Thoracic aorta (tissue), 2 donors: ENCODE data around the gene PRPS1. TPM values are rescaled to one million over a fixed set of nuclear protein-coding genes. Genes with fewer than 3 reads are reported as not detected.

Experiments used
- ATAC-seq: fragments of 150-250 bp; one replicate; pipeline ENCODE4 v1.8.0; 2017; ENCODE audit warnings: low read depth; ENCODE audit not compliant: insufficient number of reproducible peaks, low FRiP score
- DNase-seq: peaks from one replicate; pipeline ENCODE4 v3.0.0-alpha.2; 2020; ENCODE audit warnings: low spot score
- H3K27ac ChIP-seq, 2 donors: fragments of 200-600 bp; sonication (generic); 1 replicate in 1 of 2; 2 replicates in 1 of 2; pipeline ENCODE4 v1.5.1; 2016; ENCODE audit warnings: mild to moderate bottlenecking in 2 of 2, moderate library complexity in 2 of 2
- H3K27me3 ChIP-seq: fragments of 200-600 bp; sonication (generic); replicated peaks from 2 replicates; pipeline ENCODE4 v1.6.0; 2016; ENCODE audit warnings: mild to moderate bottlenecking; ENCODE audit not compliant: insufficient read depth
- H3K36me3 ChIP-seq: fragments of 200-600 bp; sonication (generic); one replicate; pipeline ENCODE4 v1.5.1; 2016
- H3K4me1 ChIP-seq, 2 donors: fragments of 200-600 bp; sonication (generic); 1 replicate in 1 of 2; 2 replicates in 1 of 2; pipeline versions ENCODE4 v1.5.1 to v1.6.0; 2016; ENCODE audit warnings: low read depth in 2 of 2, mild to moderate bottlenecking in 1 of 2; ENCODE audit not compliant: control insufficient read depth in 1 of 2
- H3K4me3 ChIP-seq: fragments of 200-600 bp; sonication (generic); 2 replicates; pipeline ENCODE4 v1.5.1; 2016; ENCODE audit warnings: mild to moderate bottlenecking
- H3K9me3 ChIP-seq: fragments of 200-600 bp; sonication (generic); 2 replicates; pipeline ENCODE4 v1.5.1; 2016
- total RNA-seq, 2 donors: library from RNA; depleted of rRNA; stranded (reverse); fragments of >200 nt; gene quantifications; one replicate each; pipeline versions ENCODE4 v1.1.0 to v1.2.3, GENCODE V29; 2016
- TF ChIP-seq, protein P1 (sequence below): fragments of 200-600 bp; sonication (generic); IDR thresholded peaks from one replicate; pipeline ENCODE4 v1.5.1; 2019; ENCODE audit warnings: antibody characterized with exemption

Gene PRPS1
- total RNA-seq, 2 donors from 2014 or later, result 31.7 to 34.0 TPM

DNA sequence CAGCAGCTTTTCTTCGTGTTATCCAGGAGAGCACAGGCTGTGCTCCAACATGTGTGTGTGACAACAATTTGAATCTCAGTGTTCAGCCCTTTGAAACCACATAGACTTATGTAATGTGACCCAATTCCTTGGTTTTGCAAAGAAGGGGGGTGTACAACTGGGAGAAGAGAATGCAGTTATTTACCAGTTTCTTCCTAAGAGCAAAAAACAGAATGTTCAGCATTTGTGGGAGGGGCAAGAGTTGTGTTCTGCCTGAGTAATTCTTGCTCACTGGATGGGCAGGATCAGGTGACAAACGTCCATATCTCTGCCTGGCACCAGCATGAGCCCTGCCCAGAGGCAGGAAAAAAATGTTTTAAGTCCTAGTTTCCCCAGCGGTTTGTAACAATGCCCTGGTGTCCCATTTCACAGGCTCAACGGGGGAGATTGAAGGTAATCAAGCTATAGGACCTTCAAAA is 72.0 kb downstream of the PRPS1 start:
- DNase-seq (no peak), ATAC-seq (peak; percentile 73)
- Histone ChIP-seq H3K9me3 (no peaks in the 10 kb centered on the region), H3K27me3 (no peaks in the 10 kb centered on the region), H3K4me1 (peaks cover 0 to 3% of the 10 kb centered on the region in 2 donors), H3K36me3 (no peaks in the 10 kb centered on the region), H3K27ac (peak overlapping the region in 1 of 2 donors; percentile 26), H3K4me3 (no peak overlapping the region)
- TF ChIP-seq, protein P1, sequence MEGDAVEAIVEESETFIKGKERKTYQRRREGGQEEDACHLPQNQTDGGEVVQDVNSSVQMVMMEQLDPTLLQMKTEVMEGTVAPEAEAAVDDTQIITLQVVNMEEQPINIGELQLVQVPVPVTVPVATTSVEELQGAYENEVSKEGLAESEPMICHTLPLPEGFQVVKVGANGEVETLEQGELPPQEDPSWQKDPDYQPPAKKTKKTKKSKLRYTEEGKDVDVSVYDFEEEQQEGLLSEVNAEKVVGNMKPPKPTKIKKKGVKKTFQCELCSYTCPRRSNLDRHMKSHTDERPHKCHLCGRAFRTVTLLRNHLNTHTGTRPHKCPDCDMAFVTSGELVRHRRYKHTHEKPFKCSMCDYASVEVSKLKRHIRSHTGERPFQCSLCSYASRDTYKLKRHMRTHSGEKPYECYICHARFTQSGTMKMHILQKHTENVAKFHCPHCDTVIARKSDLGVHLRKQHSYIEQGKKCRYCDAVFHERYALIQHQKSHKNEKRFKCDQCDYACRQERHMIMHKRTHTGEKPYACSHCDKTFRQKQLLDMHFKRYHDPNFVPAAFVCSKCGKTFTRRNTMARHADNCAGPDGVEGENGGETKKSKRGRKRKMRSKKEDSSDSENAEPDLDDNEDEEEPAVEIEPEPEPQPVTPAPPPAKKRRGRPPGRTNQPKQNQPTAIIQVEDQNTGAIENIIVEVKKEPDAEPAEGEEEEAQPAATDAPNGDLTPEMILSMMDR, result no peak

Other genes with a start within 250 kb of the PRPS1 start
- gene FRMPD3, start 178.9 kb upstream of the PRPS1 start, total RNA-seq, result under 1 TPM in 1 of 2 donors, not detected in 1; 0.92 TPM
- 100 to 1,000 TPM; 326 to 551 TPM for gene TSC22D3, start 147.3 kb downstream of the PRPS1 start, total RNA-seq
- gene NCBP2L, start 149.2 kb downstream of the PRPS1 start, total RNA-seq, result not detected
- gene MID2, start 197.4 kb downstream of the PRPS1 start, total RNA-seq, result 10 to 100 TPM; 24.7 to 34.1 TPM